ENCODE measurements around the gene IL24. TPM values are rescaled to one million over a fixed set of nuclear protein-coding genes. Genes with fewer than 3 reads are reported as not detected.

Gene IL24
- total and polyA plus RNA-seq, 10 of the 15 experiments (the other 5 are each of a cell fraction or from before 2014, with no cell fraction given): 0.05 to 19.8 (median 0.35) TPM; not detected in 1

DNA sequence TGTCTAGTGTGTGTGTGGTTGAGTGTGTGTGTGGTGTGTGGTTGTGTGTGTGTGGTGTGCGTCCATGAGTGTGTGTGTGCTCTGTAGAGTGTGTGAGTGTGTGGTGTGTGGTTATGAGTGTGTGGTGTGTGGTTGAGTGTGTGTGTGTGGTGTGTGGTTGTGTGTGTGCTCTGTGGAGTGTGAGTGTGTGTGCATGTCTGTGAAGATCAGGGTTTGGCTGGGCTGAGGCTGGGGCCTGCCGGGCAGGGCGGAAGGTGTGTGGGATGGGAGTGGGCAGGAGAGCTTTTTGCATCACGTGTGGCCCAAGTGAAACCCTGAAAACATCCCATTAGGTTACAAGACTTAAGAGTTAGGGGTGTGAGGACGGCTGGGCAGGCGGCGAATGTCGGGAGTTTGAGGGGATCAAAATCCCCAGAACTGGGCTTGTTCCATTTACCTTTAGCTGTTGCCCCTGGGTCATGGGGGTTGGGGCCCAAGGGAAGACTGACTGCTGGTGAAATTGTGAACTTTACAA is 27.4 kb downstream of the IL24 start (continued):
- TF ChIP-seq, protein P1, sequence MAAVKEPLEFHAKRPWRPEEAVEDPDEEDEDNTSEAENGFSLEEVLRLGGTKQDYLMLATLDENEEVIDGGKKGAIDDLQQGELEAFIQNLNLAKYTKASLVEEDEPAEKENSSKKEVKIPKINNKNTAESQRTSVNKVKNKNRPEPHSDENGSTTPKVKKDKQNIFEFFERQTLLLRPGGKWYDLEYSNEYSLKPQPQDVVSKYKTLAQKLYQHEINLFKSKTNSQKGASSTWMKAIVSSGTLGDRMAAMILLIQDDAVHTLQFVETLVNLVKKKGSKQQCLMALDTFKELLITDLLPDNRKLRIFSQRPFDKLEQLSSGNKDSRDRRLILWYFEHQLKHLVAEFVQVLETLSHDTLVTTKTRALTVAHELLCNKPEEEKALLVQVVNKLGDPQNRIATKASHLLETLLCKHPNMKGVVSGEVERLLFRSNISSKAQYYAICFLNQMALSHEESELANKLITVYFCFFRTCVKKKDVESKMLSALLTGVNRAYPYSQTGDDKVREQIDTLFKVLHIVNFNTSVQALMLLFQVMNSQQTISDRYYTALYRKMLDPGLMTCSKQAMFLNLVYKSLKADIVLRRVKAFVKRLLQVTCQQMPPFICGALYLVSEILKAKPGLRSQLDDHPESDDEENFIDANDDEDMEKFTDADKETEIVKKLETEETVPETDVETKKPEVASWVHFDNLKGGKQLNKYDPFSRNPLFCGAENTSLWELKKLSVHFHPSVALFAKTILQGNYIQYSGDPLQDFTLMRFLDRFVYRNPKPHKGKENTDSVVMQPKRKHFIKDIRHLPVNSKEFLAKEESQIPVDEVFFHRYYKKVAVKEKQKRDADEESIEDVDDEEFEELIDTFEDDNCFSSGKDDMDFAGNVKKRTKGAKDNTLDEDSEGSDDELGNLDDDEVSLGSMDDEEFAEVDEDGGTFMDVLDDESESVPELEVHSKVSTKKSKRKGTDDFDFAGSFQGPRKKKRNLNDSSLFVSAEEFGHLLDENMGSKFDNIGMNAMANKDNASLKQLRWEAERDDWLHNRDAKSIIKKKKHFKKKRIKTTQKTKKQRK (IDR thresholded peaks at IDR 0.05; ENCODE audit: low read depth, low read length): no peak
- TF ChIP-seq ZBTB40 (IDR thresholded peaks at IDR 0.05; ENCODE audit: borderline replicate concordance): no peak
- no peak for TF ChIP-seq ZNF207 (IDR thresholded peaks at IDR 0.05; ENCODE audit: borderline replicate concordance)
- TF ChIP-seq NR2C1 (IDR thresholded peaks at IDR 0.05): no peak
- no peak for TF ChIP-seq FOXM1 (IDR thresholded peaks at IDR 0.05; ENCODE audit: low read depth, low read length)
- TF ChIP-seq GATAD2B (conservative IDR thresholded peaks at IDR 0.05; ENCODE audit: low read depth): no peak; the same call in 1 of the 2 replicates
- TF ChIP-seq BRCA1 (IDR thresholded peaks at IDR 0.05; ENCODE audit: low read depth, low read length): no peak
- TF ChIP-seq, protein P2, sequence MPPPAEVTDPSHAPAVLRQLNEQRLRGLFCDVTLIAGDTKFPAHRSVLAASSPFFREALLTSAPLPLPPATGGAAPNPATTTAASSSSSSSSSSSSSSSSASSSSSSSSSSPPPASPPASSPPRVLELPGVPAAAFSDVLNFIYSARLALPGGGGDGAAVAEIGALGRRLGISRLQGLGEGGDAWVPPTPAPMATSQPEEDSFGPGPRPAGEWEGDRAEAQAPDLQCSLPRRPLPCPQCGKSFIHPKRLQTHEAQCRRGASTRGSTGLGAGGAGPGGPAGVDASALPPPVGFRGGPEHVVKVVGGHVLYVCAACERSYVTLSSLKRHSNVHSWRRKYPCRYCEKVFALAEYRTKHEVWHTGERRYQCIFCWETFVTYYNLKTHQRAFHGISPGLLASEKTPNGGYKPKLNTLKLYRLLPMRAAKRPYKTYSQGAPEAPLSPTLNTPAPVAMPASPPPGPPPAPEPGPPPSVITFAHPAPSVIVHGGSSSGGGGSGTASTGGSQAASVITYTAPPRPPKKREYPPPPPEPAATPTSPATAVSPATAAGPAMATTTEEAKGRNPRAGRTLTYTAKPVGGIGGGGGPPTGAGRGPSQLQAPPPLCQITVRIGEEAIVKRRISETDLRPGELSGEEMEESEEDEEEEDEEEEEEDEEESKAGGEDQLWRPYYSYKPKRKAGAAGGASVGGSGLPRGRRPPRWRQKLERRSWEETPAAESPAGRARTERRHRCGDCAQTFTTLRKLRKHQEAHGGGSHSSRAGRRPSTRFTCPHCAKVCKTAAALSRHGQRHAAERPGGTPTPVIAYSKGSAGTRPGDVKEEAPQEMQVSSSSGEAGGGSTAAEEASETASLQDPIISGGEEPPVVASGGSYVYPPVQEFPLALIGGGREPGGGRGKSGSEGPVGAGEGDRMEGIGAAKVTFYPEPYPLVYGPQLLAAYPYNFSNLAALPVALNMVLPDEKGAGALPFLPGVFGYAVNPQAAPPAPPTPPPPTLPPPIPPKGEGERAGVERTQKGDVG (CRISPR knock-in tag; IDR thresholded peaks at IDR 0.05): no peak
- peak; percentile 33 for TF ChIP-seq MYC (IDR thresholded peaks at IDR 0.05; ENCODE audit: insufficient read depth, insufficient read length, insufficient replicate concordance, low read length, severe bottlenecking)
- TF ChIP-seq HDAC6 (IDR thresholded peaks at IDR 0.05; ENCODE audit: unreplicated experiment): no peak
- peak; percentile 83 for TF ChIP-seq IKZF1 (conservative IDR thresholded peaks at IDR 0.05)
- TF ChIP-seq NFYA (IDR thresholded peaks at IDR 0.05; ENCODE audit: borderline replicate concordance, low read depth, low read length): no peak
- TF ChIP-seq RELA (IDR thresholded peaks at IDR 0.05; ENCODE audit: borderline replicate concordance, partially characterized antibody): no peak
- TF ChIP-seq SMAD1 (IDR thresholded peaks at IDR 0.05; ENCODE audit: low read depth, partially characterized antibody): no peak
- no peak for TF ChIP-seq RCOR1 (conservative IDR thresholded peaks at IDR 0.05; ENCODE audit: low read depth, low read length)
- no peak for TF ChIP-seq IRF3 (IDR thresholded peaks at IDR 0.05)
